DND-41 (cell line): Measurements from ENCODE around the gene AKT3.
"Not testable (repeated sequence)": the region's sequence is repeated elsewhere in the genome, so short reads cannot be mapped to it uniquely, and the experiment has no call there.

Experiments
- ATAC-seq: fragments of 200-7000 bp; cut with Tn5 transposase; 3 replicates; pipeline ENCODE4 v1.9.1; 2021; ENCODE audit warnings: low read depth; ENCODE audit not compliant: insufficient read depth
- DNase-seq: peaks from one replicate; pipeline ENCODE4 v3.0.0-alpha.2; 2020
- H2AFZ ChIP-seq: 2 replicates; pipeline ENCODE4 v1.6.0; 2012; ENCODE audit warnings: low read depth, low read length
- H3K27ac ChIP-seq: 2 replicates; pipeline ENCODE4 v1.5.1; 2012; ENCODE audit warnings: low read length, inconsistent platforms
- H3K27me3 ChIP-seq: fragments of 200-600 bp; sonication (generic); 2 replicates; pipeline ENCODE4 v1.6.0; 2012; ENCODE audit warnings: low read length, mild to moderate bottlenecking, inconsistent platforms; ENCODE audit not compliant: insufficient read depth, poor library complexity
- H3K36me3 ChIP-seq: 2 replicates; pipeline ENCODE4 v1.5.1; 2012; ENCODE audit warnings: low read length, inconsistent platforms; ENCODE audit not compliant: insufficient read depth
- H3K4me1 ChIP-seq: 2 replicates; pipeline ENCODE4 v1.5.1; 2012; ENCODE audit warnings: mild to moderate bottlenecking, low read length; ENCODE audit not compliant: insufficient read depth
- H3K4me2 ChIP-seq: 2 replicates; pipeline ENCODE4 v1.6.0; 2012; ENCODE audit warnings: mild to moderate bottlenecking, moderate library complexity, low read length, inconsistent platforms; ENCODE audit not compliant: insufficient read depth
- H3K4me3 ChIP-seq, 2 experiments: fragments of 200-600 bp in 1 of 2; shearing (Covaris generic) in 1 of 2; 2 replicates each; pipeline ENCODE4 v1.5.1; 2012 to 2016; ENCODE audit warnings: inconsistent platforms in 2 of 2, low read length in 2 of 2, mild to moderate bottlenecking in 2 of 2, low read depth in 1 of 2, moderate library complexity in 1 of 2
- H3K79me2 ChIP-seq: 2 replicates; pipeline ENCODE4 v1.6.0; 2012; ENCODE audit warnings: low read length, inconsistent platforms; ENCODE audit not compliant: insufficient read depth
- H3K9ac ChIP-seq: 2 replicates; pipeline ENCODE4 v1.6.0; 2012; ENCODE audit warnings: low read depth, mild to moderate bottlenecking, inconsistent platforms, low read length, moderate library complexity
- H3K9me3 ChIP-seq: 2 replicates; pipeline ENCODE4 v1.5.1; 2012; ENCODE audit warnings: low read length, moderate library complexity, mild to moderate bottlenecking, inconsistent platforms; ENCODE audit not compliant: insufficient read depth, severe bottlenecking
- H4K20me1 ChIP-seq: 2 replicates; pipeline ENCODE4 v1.6.0; 2012; ENCODE audit warnings: low read length; ENCODE audit not compliant: insufficient read depth
- EZH2 ChIP-seq: IDR thresholded peaks from 3 replicates; pipeline ENCODE4 v1.6.1; 2012; ENCODE audit warnings: borderline replicate concordance, low read depth, mild to moderate bottlenecking, moderate library complexity, low read length, inconsistent platforms; ENCODE audit not compliant: severe bottlenecking
- TF ChIP-seq, protein P1 (sequence below): IDR thresholded peaks from 2 replicates; pipeline ENCODE4 v1.5.1; 2012; ENCODE audit warnings: borderline replicate concordance, low read length, moderate library complexity, mild to moderate bottlenecking; ENCODE audit not compliant: poor library complexity, severe bottlenecking; ENCODE audit errors: extremely low read depth

Gene AKT3

DNA sequence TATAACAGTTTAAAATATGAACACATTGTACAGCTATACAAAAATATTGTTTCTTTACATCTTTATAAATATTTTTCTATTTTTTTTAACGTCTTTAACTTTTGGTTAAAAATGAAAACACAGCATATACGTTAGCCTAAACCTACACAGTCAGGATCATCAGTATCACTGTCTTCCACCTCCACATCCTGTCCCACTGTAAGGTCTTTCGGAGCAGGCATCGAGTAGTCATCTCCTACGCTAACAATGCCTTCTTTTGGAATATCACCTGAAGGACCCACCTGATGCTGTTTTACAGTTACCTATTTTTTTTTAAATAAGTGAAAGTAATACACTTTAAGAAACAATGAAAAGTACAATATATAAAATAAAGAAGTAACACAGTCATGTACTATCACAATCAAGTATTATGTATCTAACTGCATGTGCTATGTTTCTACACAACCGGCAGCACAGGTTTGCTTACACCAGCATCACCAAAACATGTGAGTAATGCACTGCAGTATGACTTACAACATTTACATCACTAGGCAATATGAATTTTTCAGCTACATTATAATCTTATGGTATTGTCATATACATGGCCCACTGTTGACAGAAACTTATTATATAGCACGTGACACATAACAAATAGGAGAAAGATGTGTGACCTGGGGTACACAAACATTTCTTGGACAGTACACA, 254.4 kb downstream of the AKT3 start:
- H3K4me2 ChIP-seq = no peak overlapping the region
- DNase-seq (no peak), ATAC-seq (no peak)
- H3K79me2 ChIP-seq = no peaks in the 10 kb centered on the region
- H3K27me3 ChIP-seq = no peaks in the 10 kb centered on the region
- H2AFZ ChIP-seq = no peak overlapping the region
- peaks cover 7% of the 10 kb centered on the region for H3K4me1 ChIP-seq
- H3K9ac ChIP-seq = no peak overlapping the region
- TF ChIP-seq, protein P1, sequence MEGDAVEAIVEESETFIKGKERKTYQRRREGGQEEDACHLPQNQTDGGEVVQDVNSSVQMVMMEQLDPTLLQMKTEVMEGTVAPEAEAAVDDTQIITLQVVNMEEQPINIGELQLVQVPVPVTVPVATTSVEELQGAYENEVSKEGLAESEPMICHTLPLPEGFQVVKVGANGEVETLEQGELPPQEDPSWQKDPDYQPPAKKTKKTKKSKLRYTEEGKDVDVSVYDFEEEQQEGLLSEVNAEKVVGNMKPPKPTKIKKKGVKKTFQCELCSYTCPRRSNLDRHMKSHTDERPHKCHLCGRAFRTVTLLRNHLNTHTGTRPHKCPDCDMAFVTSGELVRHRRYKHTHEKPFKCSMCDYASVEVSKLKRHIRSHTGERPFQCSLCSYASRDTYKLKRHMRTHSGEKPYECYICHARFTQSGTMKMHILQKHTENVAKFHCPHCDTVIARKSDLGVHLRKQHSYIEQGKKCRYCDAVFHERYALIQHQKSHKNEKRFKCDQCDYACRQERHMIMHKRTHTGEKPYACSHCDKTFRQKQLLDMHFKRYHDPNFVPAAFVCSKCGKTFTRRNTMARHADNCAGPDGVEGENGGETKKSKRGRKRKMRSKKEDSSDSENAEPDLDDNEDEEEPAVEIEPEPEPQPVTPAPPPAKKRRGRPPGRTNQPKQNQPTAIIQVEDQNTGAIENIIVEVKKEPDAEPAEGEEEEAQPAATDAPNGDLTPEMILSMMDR = no peak
- TF ChIP-seq EZH2 = no peak
- H3K4me3 ChIP-seq = no peak overlapping the region
- H3K36me3 ChIP-seq = no peaks in the 10 kb centered on the region
- H3K9me3 ChIP-seq = no peaks in the 10 kb centered on the region
- no peak overlapping the region for H3K27ac ChIP-seq
- no peaks in the 10 kb centered on the region for H4K20me1 ChIP-seq

DNA sequence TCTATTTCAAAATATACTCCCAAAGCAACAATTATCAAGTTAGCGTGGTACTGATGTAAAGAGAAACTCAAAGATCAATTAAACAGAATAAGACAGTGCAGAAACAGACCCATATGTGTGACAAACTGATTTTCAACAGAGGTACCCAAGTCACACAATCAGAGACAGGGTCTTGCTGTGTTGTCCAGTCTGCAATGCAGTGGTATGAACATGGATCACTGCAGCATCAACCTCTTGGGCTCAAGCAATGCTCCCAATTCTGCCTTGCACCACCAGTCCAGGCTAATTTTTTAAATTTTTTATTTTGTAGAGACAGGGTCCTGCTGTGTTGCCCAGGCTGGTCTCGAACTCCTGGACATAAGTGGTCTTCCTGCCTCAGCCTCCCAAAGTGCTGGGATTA, 255.6 kb downstream of the AKT3 start:
- no peak overlapping the region for H3K4me2 ChIP-seq
- no peaks in the 10 kb centered on the region for H3K36me3 ChIP-seq
- no peak for DNase-seq
- no peak overlapping the region for H2AFZ ChIP-seq
- ATAC-seq = no peak
- no peaks in the 10 kb centered on the region for H3K9me3 ChIP-seq
- H4K20me1 ChIP-seq = no peaks in the 10 kb centered on the region
- H3K4me3 ChIP-seq = no peak overlapping the region
- H3K27me3 ChIP-seq = no peaks in the 10 kb centered on the region
- H3K4me1 ChIP-seq = peaks cover 7% of the 10 kb centered on the region
- TF ChIP-seq, protein P1 = no peak
- TF ChIP-seq EZH2 = no peak
- H3K9ac ChIP-seq = no peak overlapping the region
- H3K79me2 ChIP-seq = no peaks in the 10 kb centered on the region
- H3K27ac ChIP-seq = no peak overlapping the region

DNA sequence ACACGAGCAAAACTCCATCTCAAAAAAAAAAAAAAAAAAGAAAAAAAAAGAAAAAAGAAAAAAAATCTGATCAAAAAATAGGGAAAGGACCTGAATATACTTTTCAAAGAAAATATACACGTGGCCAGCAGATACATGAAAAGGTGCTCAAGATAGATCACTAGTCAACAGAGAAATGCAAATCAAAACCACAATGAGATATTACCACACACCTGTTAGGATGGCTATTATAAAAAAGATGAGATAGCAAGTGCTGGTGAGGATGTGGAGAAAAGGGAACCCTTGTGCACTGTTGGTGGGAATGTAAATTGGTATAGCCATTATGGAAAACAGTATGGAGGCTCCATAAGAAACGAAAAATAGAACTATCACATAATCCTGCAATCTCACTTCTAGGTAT, 260.8 kb downstream of the AKT3 start:
- not testable (repeated sequence) for ATAC-seq

DNA sequence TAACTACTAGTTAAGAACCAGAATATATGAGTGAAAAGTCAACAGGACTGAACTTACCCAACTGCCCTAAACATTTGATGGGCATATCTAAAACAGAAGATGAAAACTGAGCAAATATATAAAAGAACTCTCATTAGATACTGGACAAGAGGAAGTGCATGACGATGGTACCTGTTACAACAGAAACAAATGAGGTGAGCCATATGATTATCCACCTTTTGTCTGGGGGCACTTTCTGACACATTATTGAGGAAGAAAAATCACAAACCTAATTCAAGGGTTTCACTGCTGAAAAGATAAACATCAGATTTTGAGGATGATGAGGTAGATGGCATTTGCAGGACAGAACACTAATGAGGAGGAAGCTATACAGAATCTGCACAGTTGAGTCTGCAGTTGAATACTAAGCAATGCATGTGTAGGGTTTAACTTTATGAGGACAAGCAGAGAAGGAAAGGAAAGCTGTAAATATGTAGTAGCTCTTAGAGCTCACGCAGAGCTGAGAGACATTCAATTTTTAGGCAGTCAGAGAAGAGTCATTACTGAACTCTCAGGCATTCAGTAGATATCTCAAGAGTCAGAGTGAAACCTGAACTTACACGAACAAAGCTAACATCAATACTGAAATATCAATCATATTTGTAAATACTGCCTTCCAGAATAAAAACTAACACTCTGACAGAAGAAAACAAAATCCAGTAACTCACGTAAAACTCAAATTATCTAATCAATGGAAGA, 262.1 kb downstream of the AKT3 start:
- Histone ChIP-seq H3K4me2 (no peak overlapping the region), H3K9me3 (peaks cover 10% of the 10 kb centered on the region), H3K9ac (no peak overlapping the region), H3K79me2 (no peaks in the 10 kb centered on the region), H3K27ac (no peak overlapping the region), H2AFZ (no peak overlapping the region), H3K27me3 (no peaks in the 10 kb centered on the region), H4K20me1 (no peaks in the 10 kb centered on the region), H3K36me3 (0 out of 2 replicates have a peak, but pooled peaks cover 4% of the 10 kb centered on the region), H3K4me1 (no peaks in the 10 kb centered on the region), H3K4me3 (no peak overlapping the region)
- no peak for TF ChIP-seq EZH2
- TF ChIP-seq, protein P1 = no peak
- ATAC-seq = no peak
- no peak for DNase-seq

More for the DNA sequence above, 260.8 kb downstream of the AKT3 start:
- H3K9ac ChIP-seq, H3K4me3 ChIP-seq, H3K27me3 ChIP-seq, H3K4me2 ChIP-seq, H3K79me2 ChIP-seq, H4K20me1 ChIP-seq, H3K36me3 ChIP-seq, H2AFZ ChIP-seq, H3K27ac ChIP-seq, H3K9me3 ChIP-seq, DNase-seq, H3K4me1 ChIP-seq: not testable (repeated sequence)
